Measurements from ENCODE around the gene NDUFB2.

DNA sequence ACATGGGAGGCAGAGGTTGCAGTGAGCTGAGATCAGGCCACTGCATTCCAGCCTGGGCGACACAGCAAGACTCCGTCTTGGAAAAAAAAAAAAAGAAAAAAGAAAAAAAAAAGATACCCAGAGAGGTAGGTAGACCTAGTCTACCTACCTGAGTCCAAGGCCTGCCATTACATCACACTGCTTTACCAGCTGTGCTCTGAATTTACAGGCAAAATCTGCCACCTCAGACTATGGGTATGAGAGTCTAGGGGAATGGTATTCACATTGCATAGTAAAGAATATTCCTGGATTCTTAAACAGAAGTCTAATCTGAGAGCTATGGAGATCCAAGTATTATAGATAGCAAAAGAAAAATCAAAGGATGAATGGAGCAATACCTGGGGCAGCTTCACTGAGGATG is 50.2 kb downstream of the NDUFB2 start:
- TF ChIP-seq EZH2phosphoT487 (IDR thresholded peaks at IDR 0.05; ENCODE audit: borderline replicate concordance, low read length), result no peak
- TF ChIP-seq, protein P1, sequence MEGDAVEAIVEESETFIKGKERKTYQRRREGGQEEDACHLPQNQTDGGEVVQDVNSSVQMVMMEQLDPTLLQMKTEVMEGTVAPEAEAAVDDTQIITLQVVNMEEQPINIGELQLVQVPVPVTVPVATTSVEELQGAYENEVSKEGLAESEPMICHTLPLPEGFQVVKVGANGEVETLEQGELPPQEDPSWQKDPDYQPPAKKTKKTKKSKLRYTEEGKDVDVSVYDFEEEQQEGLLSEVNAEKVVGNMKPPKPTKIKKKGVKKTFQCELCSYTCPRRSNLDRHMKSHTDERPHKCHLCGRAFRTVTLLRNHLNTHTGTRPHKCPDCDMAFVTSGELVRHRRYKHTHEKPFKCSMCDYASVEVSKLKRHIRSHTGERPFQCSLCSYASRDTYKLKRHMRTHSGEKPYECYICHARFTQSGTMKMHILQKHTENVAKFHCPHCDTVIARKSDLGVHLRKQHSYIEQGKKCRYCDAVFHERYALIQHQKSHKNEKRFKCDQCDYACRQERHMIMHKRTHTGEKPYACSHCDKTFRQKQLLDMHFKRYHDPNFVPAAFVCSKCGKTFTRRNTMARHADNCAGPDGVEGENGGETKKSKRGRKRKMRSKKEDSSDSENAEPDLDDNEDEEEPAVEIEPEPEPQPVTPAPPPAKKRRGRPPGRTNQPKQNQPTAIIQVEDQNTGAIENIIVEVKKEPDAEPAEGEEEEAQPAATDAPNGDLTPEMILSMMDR (IDR thresholded peaks at IDR 0.05; ENCODE audit: low read depth, low read length, poor library complexity, severe bottlenecking), result no peak
